Measurements from ENCODE around the gene NHS. TPM values are rescaled to one million over a fixed set of nuclear protein-coding genes. Genes with fewer than 3 reads are reported as not detected.

The NHS gene
- total RNA-seq, 1 donor = 10.5 TPM

GRCh38 chrX:17700976-17701375 lies 326.0 kb downstream of the NHS start:
- DNase-seq (ENCODE audit: insufficient read length, low spot score, missing footprints) = no peak
- Histone ChIP-seq H4K20me1 (ENCODE audit: insufficient read depth, low read length) (no peaks in the 10 kb centered on the region), H3K4me2 (ENCODE audit: insufficient read depth, low read length) (no peak overlapping the region), H3K9me3 (ENCODE audit: low read depth, low read length) (no peaks in the 10 kb centered on the region), H3K27ac (ENCODE audit: low read depth, low read length) (no peak overlapping the region), H2AFZ (ENCODE audit: low read length) (no peak overlapping the region), H3K36me3 (ENCODE audit: insufficient read depth, low read length) (peaks cover 3% of the 10 kb centered on the region), H3K79me2 (ENCODE audit: insufficient read depth, low read length) (no peaks in the 10 kb centered on the region), H3K4me3 (ENCODE audit: insufficient read depth, low read length) (no peak overlapping the region), H3K4me1 (ENCODE audit: insufficient read depth, low read length) (no peaks in the 10 kb centered on the region), H3K27me3 (ENCODE audit: insufficient read depth, low read length) (no peaks in the 10 kb centered on the region)
- no peak for TF ChIP-seq CTCF (IDR thresholded peaks at IDR 0.05; ENCODE audit: extremely low read depth, low read depth, low read length)

- no peak overlapping the region for H2AFZ ChIP-seq (ENCODE audit: low read length)
- H3K4me2 ChIP-seq (ENCODE audit: insufficient read depth, low read length) = no peak overlapping the region
- no peak for TF ChIP-seq CTCF (IDR thresholded peaks at IDR 0.05; ENCODE audit: extremely low read depth, low read depth, low read length)
Observed at GRCh38 chrX:17703201-17703600, 328.2 kb downstream of the NHS start.

GRCh38 chrX:17705211-17705610 lies 330.2 kb downstream of the NHS start:
- no peak for TF ChIP-seq CTCF (IDR thresholded peaks at IDR 0.05; ENCODE audit: extremely low read depth, low read depth, low read length)
- no peaks in the 10 kb centered on the region for H4K20me1 ChIP-seq (ENCODE audit: insufficient read depth, low read length)
- no peaks in the 10 kb centered on the region for H3K79me2 ChIP-seq (ENCODE audit: insufficient read depth, low read length)
- H3K4me3 ChIP-seq (ENCODE audit: insufficient read depth, low read length) = no peak overlapping the region
- H3K4me1 ChIP-seq (ENCODE audit: insufficient read depth, low read length) = no peaks in the 10 kb centered on the region
- H3K27ac ChIP-seq (ENCODE audit: low read depth, low read length) = no peak overlapping the region
- peaks cover 3% of the 10 kb centered on the region for H3K36me3 ChIP-seq (ENCODE audit: insufficient read depth, low read length)
- no peak overlapping the region for H3K4me2 ChIP-seq (ENCODE audit: insufficient read depth, low read length)
- no peak overlapping the region for H2AFZ ChIP-seq (ENCODE audit: low read length)
- DNase-seq (ENCODE audit: insufficient read length, low spot score, missing footprints) = no peak
- no peaks in the 10 kb centered on the region for H3K27me3 ChIP-seq (ENCODE audit: insufficient read depth, low read length)
- no peaks in the 10 kb centered on the region for H3K9me3 ChIP-seq (ENCODE audit: low read depth, low read length)

More at GRCh38 chrX:17703201-17703600, 328.2 kb downstream of the NHS start:
- no peak for DNase-seq (ENCODE audit: insufficient read length, low spot score, missing footprints)
- Histone ChIP-seq H3K27ac (ENCODE audit: low read depth, low read length) (no peak overlapping the region), H4K20me1 (ENCODE audit: insufficient read depth, low read length) (no peaks in the 10 kb centered on the region), H3K79me2 (ENCODE audit: insufficient read depth, low read length) (no peaks in the 10 kb centered on the region), H3K36me3 (ENCODE audit: insufficient read depth, low read length) (peaks cover 3% of the 10 kb centered on the region), H3K27me3 (ENCODE audit: insufficient read depth, low read length) (no peaks in the 10 kb centered on the region), H3K4me3 (ENCODE audit: insufficient read depth, low read length) (no peak overlapping the region), H3K9me3 (ENCODE audit: low read depth, low read length) (no peaks in the 10 kb centered on the region), H3K4me1 (ENCODE audit: insufficient read depth, low read length) (no peaks in the 10 kb centered on the region)

- no peak overlapping the region for H3K4me3 ChIP-seq (ENCODE audit: insufficient read depth, low read length)
- no peak overlapping the region for H3K27ac ChIP-seq (ENCODE audit: low read depth, low read length)
- H3K9me3 ChIP-seq (ENCODE audit: low read depth, low read length) = no peaks in the 10 kb centered on the region
- H2AFZ ChIP-seq (ENCODE audit: low read length) = no peak overlapping the region
- TF ChIP-seq CTCF (IDR thresholded peaks at IDR 0.05; ENCODE audit: extremely low read depth, low read depth, low read length) = no peak
- peaks cover 3% of the 10 kb centered on the region for H3K36me3 ChIP-seq (ENCODE audit: insufficient read depth, low read length)
- no peaks in the 10 kb centered on the region for H3K79me2 ChIP-seq (ENCODE audit: insufficient read depth, low read length)
- H3K4me2 ChIP-seq (ENCODE audit: insufficient read depth, low read length) = no peak overlapping the region
- H3K27me3 ChIP-seq (ENCODE audit: insufficient read depth, low read length) = no peaks in the 10 kb centered on the region
- H4K20me1 ChIP-seq (ENCODE audit: insufficient read depth, low read length) = no peaks in the 10 kb centered on the region
- H3K4me1 ChIP-seq (ENCODE audit: insufficient read depth, low read length) = no peaks in the 10 kb centered on the region
- DNase-seq (ENCODE audit: insufficient read length, low spot score, missing footprints) = peak; percentile 61
Observed at GRCh38 chrX:17706676-17707075, 331.7 kb downstream of the NHS start.

All from osteoblast (primary cell).